GM21723 (cell line): ENCODE results near the gene GPR152.
"Not testable (repeated sequence)": the region's sequence is repeated elsewhere in the genome, so short reads cannot be mapped to it uniquely, and the experiment has no call there.

ENCODE experiments used
- ATAC-seq: cut with Tn5 transposase; IDR thresholded peaks from one replicate; pipeline ENCODE4 v1.9.1; 2021; ENCODE audit warnings: mild to moderate bottlenecking, moderate library complexity; ENCODE audit not compliant: unreplicated experiment

GPR152 gene

GRCh38 chr11:67429038-67429668 lies 23.4 kb downstream of the GPR152 start:
- ATAC-seq: no peak

DNA sequence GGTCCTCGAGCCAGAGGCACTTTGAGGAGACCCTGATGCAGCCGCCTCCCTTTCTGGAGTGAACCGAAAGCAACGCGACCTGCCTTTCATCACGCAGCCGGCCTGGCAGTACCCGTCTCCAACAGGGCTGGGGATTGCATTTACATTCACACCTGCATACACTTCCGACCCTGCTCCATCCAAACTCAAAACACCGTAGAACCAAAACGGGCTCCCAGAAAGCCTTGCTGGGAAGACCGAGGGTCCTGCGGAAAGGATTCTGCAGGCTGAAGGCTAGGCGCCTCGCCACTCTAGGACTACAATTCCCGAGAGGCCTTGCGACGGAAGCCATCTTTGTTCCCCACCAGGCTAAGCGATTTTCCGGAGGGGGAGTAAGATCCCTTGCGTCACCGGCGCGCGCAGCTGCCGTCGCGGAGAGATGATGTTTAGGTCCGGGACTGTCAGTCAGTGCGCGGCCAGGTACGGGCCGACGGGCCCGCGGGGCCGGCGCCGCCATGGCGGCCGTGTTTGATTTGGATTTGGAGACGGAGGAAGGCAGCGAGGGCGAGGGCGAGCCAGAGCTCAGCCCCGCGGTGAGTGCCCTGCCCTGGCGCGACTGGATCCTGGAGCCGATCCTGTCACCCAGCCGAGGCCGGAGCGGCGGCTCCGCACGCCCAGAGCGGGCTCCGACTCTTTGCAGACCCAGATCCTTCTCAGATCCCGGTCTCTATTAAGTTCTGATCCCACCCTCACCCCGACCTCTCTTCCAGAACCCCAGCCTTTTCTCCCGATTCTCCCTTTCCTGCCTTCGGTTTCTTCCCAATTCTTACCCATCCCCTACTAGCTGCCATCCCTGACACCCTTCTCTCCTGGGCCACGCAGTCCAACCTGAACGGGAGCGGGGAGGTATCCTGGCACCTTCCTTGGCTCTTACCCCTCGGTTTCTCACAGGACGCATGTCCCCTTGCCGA lies 24.2 kb downstream of the GPR152 start, which contains the start of gene RPS6KB2:
RPS6KB2 (plus strand) TSS at position 443 of the 950 bp plus-strand sequence; CDS start at position 495, 52 bp downstream.
- peak; percentile 67 for ATAC-seq

DNA sequence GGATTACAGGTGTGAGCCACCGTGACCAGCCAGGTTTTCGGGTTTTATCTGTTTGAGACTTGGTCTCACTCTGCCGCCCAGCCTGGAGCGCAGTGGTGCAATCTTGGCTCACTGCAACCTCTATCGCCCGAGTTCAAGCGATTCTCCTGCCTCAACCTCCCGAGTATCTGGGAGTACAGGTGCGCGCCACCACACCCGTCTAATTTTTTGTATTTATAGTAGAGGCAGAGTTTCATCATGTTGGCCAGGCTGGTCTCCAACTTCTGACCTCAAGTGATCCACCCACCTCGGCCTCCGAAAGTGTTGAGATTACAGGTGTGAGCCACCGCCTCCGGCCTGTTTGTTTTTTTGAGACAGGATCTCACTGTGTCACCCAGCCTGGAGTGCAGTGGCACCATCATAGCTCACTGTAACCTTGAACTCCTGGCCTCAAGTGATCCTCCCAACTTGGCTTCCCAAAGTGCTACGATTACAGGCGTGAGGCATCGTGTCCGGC lies 25.1 kb downstream of the GPR152 start:
- not testable (repeated sequence) for ATAC-seq

GRCh38 chr11:67423891-67424613 lies 28.5 kb downstream of the GPR152 start:
- ATAC-seq: no peak

GRCh38 chr11:67423466-67423865 lies 29.1 kb downstream of the GPR152 start:
- ATAC-seq: no peak

DNA sequence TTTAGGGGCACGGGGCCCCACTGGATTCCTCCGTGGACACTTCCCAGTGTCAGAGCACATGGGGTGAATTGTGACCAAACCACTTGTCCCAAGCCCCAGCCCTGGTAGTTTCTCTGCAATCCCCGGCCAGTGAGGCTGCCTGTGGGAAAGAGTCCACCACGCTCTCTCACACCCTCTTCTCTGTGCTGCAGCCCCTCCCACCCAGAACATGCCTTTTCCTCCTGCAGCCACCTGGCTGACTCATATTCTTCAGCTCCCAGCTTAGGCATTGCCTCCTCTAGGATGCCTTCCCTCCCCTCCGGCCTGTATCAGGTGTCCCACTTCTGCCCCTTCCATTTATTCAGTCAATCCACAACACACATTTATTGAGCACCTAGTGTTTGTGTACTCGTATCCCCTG lies 29.6 kb downstream of the GPR152 start:
- ATAC-seq: no peak

- ATAC-seq: no peak
These were observed 31.0 kb downstream of the GPR152 start for GRCh38 chr11:67421430-67422031.

GRCh38 chr11:67420646-67421429 lies 31.7 kb downstream of the GPR152 start:
- ATAC-seq: peak; percentile 85

GRCh38 chr11:67420147-67420645 lies 32.3 kb downstream of the GPR152 start:
- ATAC-seq: no peak

DNA sequence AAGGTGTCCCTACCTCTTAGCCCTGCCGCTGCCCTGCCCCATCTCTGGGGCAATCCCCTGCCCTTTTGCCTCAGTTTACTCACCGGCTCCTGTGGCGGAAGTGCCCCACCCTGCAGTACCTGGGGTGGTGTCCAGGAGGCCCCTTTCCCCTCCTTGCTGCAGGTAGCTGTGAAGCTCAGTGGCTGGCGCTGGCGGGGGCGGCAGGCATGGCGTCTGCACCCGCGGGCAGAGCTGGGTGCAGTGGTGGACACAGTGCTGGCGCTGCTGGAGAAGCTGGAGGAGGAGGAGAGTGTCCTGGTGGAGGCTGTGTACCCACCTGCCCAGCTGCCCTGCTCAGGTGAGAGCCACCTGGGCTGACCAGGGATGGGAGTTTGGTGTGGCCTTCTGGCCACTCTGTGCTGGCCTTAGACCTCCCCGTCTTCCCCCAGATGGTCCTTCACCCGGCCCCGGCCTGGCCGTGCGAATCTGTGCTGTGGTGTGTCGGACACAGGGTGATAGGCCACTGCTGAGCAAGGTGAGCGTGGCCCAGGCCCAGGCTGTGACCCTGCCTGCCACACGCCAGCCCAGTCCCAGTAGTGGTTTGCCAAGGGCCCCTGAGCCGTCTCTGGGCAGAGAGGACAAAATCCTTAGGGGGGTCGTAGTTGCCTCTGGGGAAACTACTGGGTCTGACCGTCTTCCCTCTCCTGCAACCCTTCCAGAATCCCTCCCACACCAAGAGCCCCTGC lies 33.0 kb downstream of the GPR152 start:
- no peak for ATAC-seq

GRCh38 chr11:67418476-67419281 lies 33.9 kb downstream of the GPR152 start:
- ATAC-seq: no peak

- ATAC-seq: no peak
These were observed 35.1 kb downstream of the GPR152 start for GRCh38 chr11:67417425-67417824.

GRCh38 chr11:67416416-67417335 lies 35.9 kb downstream of the GPR152 start:
- ATAC-seq: no peak

DNA sequence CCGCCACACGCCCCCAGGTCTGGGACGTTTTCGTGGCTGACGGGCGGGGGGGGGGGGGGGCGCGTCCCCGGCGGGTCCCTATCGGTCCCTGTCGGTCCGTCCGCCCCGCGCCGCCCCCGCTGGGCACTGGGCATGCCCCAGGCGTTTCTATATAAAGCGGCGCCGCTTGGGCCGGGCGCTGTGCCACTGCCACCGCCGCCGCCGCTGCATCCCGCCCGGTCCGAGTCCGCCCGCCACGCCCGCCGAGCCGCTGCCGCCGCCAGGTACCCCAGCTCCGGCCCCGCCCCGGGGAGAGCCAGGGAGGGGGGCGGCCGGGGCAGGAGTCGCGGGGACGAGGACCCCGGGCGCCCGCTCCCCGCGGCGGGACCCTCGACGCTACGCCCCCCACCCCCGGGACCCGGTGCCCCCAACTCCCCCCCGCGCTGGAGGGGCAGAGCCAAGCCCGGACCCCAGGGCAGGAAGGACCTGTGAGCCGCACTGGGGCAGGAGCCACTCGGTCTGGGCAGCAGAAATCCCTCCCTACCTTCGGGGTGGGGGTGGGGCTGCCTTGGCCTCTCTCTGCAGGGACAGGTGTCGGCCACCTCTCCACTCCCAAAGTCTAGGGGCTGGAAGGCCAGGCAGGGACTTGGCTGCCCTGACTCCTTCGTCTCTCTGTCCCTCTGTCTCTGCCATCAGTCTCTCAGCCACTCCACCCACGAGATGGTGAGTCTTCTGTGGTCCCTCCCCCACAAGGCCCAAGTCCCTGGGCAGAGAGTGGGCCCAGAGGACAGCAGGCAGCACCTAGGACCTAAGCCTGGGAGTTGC lies 36.8 kb downstream of the GPR152 start, which contains the start of gene CARNS1:
CARNS1 (plus strand) TSS at position 178 of the 804 bp plus-strand sequence; CDS start at position 700, 522 bp downstream.
- no peak for ATAC-seq

GRCh38 chr11:67413266-67413849 lies 39.2 kb downstream of the GPR152 start:
- no peak for ATAC-seq
